GM12878 (cell line): Measurements from ENCODE around the gene ATP8B1. TPM values are rescaled to one million over a fixed set of nuclear protein-coding genes. Genes with fewer than 3 reads are reported as not detected.

Source experiments
- ATAC-seq: fragments of 200-7000 bp; cut with Tn5 transposase; 3 replicates; pipeline ENCODE4 v1.9.1; 2020; ENCODE audit warnings: mild to moderate bottlenecking, moderate library complexity
- BruUV-seq: library from RNA; stranded (reverse); fragments of 400-500 nt; replicated peaks from 2 replicates; lab custom pipeline; 2021; lab: Mats Ljungman, UMichigan
- CTCF ChIA-PET: fragments of 300-600 bp; sonication (Branson Sonifier 250); formaldehyde crosslinking; extraction: SDS; loops from one replicate; lab custom pipeline; 2021; ENCODE audit warnings: inconsistent platforms; lab: Yijun Ruan, JAX
- POLR2A ChIA-PET: fragments of 350-600 bp; formaldehyde crosslinking; extraction: SDS; loops from one replicate; lab custom pipeline; 2021; ENCODE audit warnings: inconsistent platforms; lab: Charles Lee
- RAD21 ChIA-PET: fragments of 300-600 bp; sonication (Branson Sonifier 250); formaldehyde crosslinking; loops from one replicate; lab custom pipeline; 2023; ENCODE audit warnings: antibody characterized with exemption; ENCODE audit not compliant: unreplicated experiment; lab: Charles Lee
- SMC1A ChIA-PET: fragments of 300-600 bp; sonication (Branson Sonifier 250); formaldehyde crosslinking; loops from one replicate; lab custom pipeline; 2023; ENCODE audit not compliant: unreplicated experiment, uncharacterized antibody; lab: Charles Lee
- DNase-seq: peaks from one replicate; pipeline ENCODE4 v3.0.0-alpha.2; 2011; ENCODE audit warnings: low read depth, low spot score
- FAIRE-seq: peaks from 3 replicates; lab custom pipeline; 2011; peaks lifted over from hg19 to GRCh38; lab: Jason Lieb, UNC
- H2AFZ ChIP-seq: 2 replicates; pipeline ENCODE4 v1.6.0; 2011; ENCODE audit warnings: low read depth, low read length, control low read depth; ENCODE audit not compliant: control insufficient read depth
- H3K27ac ChIP-seq: 2 replicates; pipeline ENCODE4 v1.5.1; 2011; ENCODE audit warnings: control low read depth; ENCODE audit not compliant: control insufficient read depth, insufficient read depth
- H3K27me3 ChIP-seq, 2 experiments: replicated peaks in 1 of 2; 2 replicates each; pipeline versions ENCODE4 v1.6.0 to v1.6.1; 2011; ENCODE audit warnings: low read length in 1 of 2; ENCODE audit not compliant: control insufficient read depth in 2 of 2, insufficient read depth in 2 of 2
- H3K36me3 ChIP-seq, 2 experiments: 2 replicates each; pipeline ENCODE4 v1.5.1; 2011; ENCODE audit warnings: low read length in 1 of 2; ENCODE audit not compliant: control insufficient read depth in 2 of 2, insufficient read depth in 2 of 2
- H3K4me1 ChIP-seq: 2 replicates; pipeline ENCODE4 v1.6.1; 2011; ENCODE audit warnings: mild to moderate bottlenecking, low read length, moderate library complexity, mixed read lengths; ENCODE audit not compliant: control insufficient read depth, insufficient read depth
- H3K4me2 ChIP-seq: 2 replicates; pipeline ENCODE4 v1.6.0; 2011; ENCODE audit warnings: control low read depth; ENCODE audit not compliant: control insufficient read depth, insufficient read depth
- H3K4me3 ChIP-seq: fragments of 200-600 bp; sonication (generic); 2 replicates; pipeline ENCODE4 v1.5.1; 2016
- H3K79me2 ChIP-seq: 2 replicates; pipeline ENCODE4 v1.6.0; 2011; ENCODE audit warnings: low read length; ENCODE audit not compliant: control insufficient read depth, insufficient read depth
- H3K9ac ChIP-seq: 2 replicates; pipeline ENCODE4 v1.8.0; 2011; ENCODE audit warnings: low read length, control low read depth, mixed read lengths; ENCODE audit not compliant: control insufficient read depth, insufficient read depth
- H3K9me3 ChIP-seq: replicated peaks from 3 replicates; pipeline ENCODE4 v1.5.1; 2011; ENCODE audit warnings: mild to moderate bottlenecking, low read length; ENCODE audit not compliant: control insufficient read depth, insufficient read depth
- H4K20me1 ChIP-seq: 2 replicates; pipeline ENCODE4 v1.6.0; 2011; ENCODE audit not compliant: control insufficient read depth, insufficient read depth
- ASH2L ChIP-seq: fragments of 300-600, 200-600 bp; sonication (generic); IDR thresholded peaks from 2 replicates; pipeline ENCODE4 v1.6.1; 2017; ENCODE audit warnings: low read depth, mild to moderate bottlenecking, borderline replicate concordance
- EZH2 ChIP-seq: IDR thresholded peaks from 2 replicates; pipeline ENCODE4 v1.6.1; 2012; ENCODE audit warnings: low read depth, mild to moderate bottlenecking, control low read depth, inconsistent platforms, low read length, borderline replicate concordance; ENCODE audit not compliant: control insufficient read depth
- FOXM1 ChIP-seq: IDR thresholded peaks from 2 replicates; pipeline ENCODE4 v1.6.1; 2012; ENCODE audit warnings: low read depth, mild to moderate bottlenecking, inconsistent platforms, low read length, moderate library complexity
- NR2C2 ChIP-seq: IDR thresholded peaks from 2 replicates; pipeline ENCODE4 v1.6.1; 2011; ENCODE audit warnings: borderline replicate concordance, low read depth; ENCODE audit not compliant: control insufficient read depth, insufficient read length
- RAD21 ChIP-seq: IDR thresholded peaks from 2 replicates; pipeline ENCODE4 v1.6.1; 2011; ENCODE audit warnings: mild to moderate bottlenecking, low read depth, low read length, moderate library complexity; ENCODE audit not compliant: insufficient read depth
- SMAD1 ChIP-seq: fragments of 450-650 bp; IDR thresholded peaks from 2 replicates; pipeline ENCODE4 v1.6.1; 2018; ENCODE audit warnings: mild to moderate bottlenecking, low read depth; ENCODE audit not compliant: partially characterized antibody
- SPI1 ChIP-seq: IDR thresholded peaks from 2 replicates; pipeline ENCODE4 v1.6.1; 2011; ENCODE audit warnings: low read depth, mild to moderate bottlenecking, low read length, moderate library complexity, borderline replicate concordance; ENCODE audit not compliant: insufficient read depth
- ZNF24 ChIP-seq: fragments of 450-650 bp; IDR thresholded peaks from 2 replicates; pipeline ENCODE4 v1.6.1; 2017; ENCODE audit warnings: antibody characterized with exemption, mild to moderate bottlenecking
- WGBS: methylation state at CpG from one replicate; pipeline ENCODE4 v1.1.6; 2016; ENCODE audit warnings: low lambda C conversion rate; ENCODE audit not compliant: insufficient replicate concordance, insufficient coverage; ENCODE audit errors: missing lambda C conversion rate; 5-methylcytosine and 5-hydroxymethylcytosine counted together
- in situ Hi-C: fragments of 300-500 bp; cut with MboI; formaldehyde crosslinking; loops from 9 replicates; pipeline ENCODE4 v1.14.3; 2018; ENCODE audit warnings: mixed read lengths
- intact Hi-C: fragments of 100-400 bp; cut with micrococcal nuclease; formaldehyde crosslinking; loops from one replicate; pipeline ENCODE4 v1.14.2; 2022; ENCODE audit not compliant: unreplicated experiment
- polyA plus RNA-seq, 11 experiments: library from polyadenylated mRNA; depleted of rRNA in 4 of 11; unstranded in 6 of 11; stranded (reverse) in 5 of 11; fragments of >200 nt; fragmentation: Nextera tagmentation in 4 of 11; fragmentation: Illumina TruSeq in 1 of 11; extraction: Ambion mirVana in 4 of 11; extraction: Trizol in 1 of 11; gene quantifications; 1 replicate in 1 of 11; 2 replicates in 10 of 11; pipeline versions ENCODE4 v1.2.1 to v1.2.3, GENCODE V29; 2011 to 2016; ENCODE audit warnings: inconsistent platforms in 2 of 11, missing spikeins in 2 of 11, low read depth in 1 of 11
- total RNA-seq, 4 experiments: library from RNA; depleted of rRNA in 3 of 4; stranded (reverse); fragments of >200 nt in 3 of 4; fragmentation: Illumina TruSeq in 1 of 4; extraction: Trizol in 1 of 4; gene quantifications; 2 replicates each; pipeline versions ENCODE4 v1.2.1 to v1.2.3, GENCODE V29; 2013 to 2021
- TF ChIP-seq, protein P1 (sequence below): fragments of 450-650 bp; formaldehyde crosslinking; IDR thresholded peaks from 2 replicates; pipeline ENCODE4 v1.4.0; 2022; ENCODE audit warnings: mild to moderate bottlenecking, moderate library complexity
- TF ChIP-seq, protein P2 (sequence below): fragments of 450-650 bp; IDR thresholded peaks from 2 replicates; pipeline ENCODE4 v1.6.1; 2017; ENCODE audit warnings: antibody characterized with exemption, mild to moderate bottlenecking, moderate library complexity

The ATP8B1 gene
- total and polyA plus RNA-seq, 10 of the 15 experiments (the other 5 are each of a cell fraction or from before 2014, with no cell fraction given): 0.03 to 0.37 (median 0.11) TPM

GRCh38 chr18:57789090-57789489 lies 14.0 kb downstream of the ATP8B1 start:
- H3K9ac ChIP-seq: no peak overlapping the region
- intact Hi-C loops: no loop called here

DNA sequence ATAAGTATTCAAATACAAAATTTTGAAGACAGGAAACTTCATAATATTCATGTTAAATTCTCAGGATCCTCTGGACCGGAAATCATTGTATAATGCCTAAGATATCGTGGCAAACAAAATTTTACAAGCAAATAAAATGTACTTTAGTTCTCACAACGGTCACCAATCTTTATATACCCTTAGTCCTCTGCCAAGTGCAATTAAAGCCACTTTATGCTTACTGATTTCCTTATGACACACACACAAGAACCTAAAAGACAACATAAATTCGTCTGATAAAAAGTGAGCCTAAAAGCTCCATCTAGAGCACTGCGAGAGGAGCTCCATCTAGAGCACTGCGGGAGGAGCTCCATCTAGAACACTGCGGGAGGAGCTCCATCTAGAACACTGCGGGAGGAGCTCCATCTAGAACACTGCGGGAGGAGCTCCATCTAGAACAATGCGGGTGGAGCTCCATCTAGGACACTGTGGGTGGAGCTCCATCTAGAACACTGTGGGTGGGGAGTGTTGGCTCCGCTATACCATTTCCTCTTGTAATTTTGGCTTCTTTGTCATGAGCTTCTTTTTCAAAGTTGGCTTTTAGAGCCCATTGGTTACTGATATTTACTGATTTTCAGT lies 15.9 kb downstream of the ATP8B1 start:
- in situ Hi-C loops (no loop called here), intact Hi-C loops (no loop called here)
- H3K27me3 ChIP-seq: no peaks in the 10 kb centered on the region
- no peak overlapping the region for H3K9ac ChIP-seq
- ChIA-PET CTCF (no interaction called here), SMC1A (interaction anchor here (0.5 to 2.6 kb wide), 4 partner anchors 10 to 654 kb away, joined by 3 to 6 read pairs (median 4); no protein-coding TSS in a partner anchor), RAD21 (no interaction called here), POLR2A (interaction anchor here (0.6 kb wide), 1 partner anchor 42 kb away, joined by 3 read pairs; no protein-coding TSS in a partner anchor)
- 58% methylated on average over 11 of the region's 11 CpGs for WGBS
- DNase-seq (no peak), FAIRE-seq (no peak), ATAC-seq (no peak)
- H4K20me1 ChIP-seq: no peaks in the 10 kb centered on the region
- no peak overlapping the region for H3K4me3 ChIP-seq
- no peaks in the 10 kb centered on the region for H3K9me3 ChIP-seq
- H3K36me3 ChIP-seq: no peaks in the 10 kb centered on the region
- H3K4me1 ChIP-seq: no peaks in the 10 kb centered on the region
- H2AFZ ChIP-seq: no peak overlapping the region
- no TSS peak for BruUV-seq
- H3K79me2 ChIP-seq: no peaks in the 10 kb centered on the region
- no peak overlapping the region for H3K4me2 ChIP-seq
- no peak overlapping the region for H3K27ac ChIP-seq
- TF ChIP-seq ASH2L (no peak), NR2C2 (no peak), SMAD1 (no peak), SPI1 (no peak)
- TF ChIP-seq, protein P1, sequence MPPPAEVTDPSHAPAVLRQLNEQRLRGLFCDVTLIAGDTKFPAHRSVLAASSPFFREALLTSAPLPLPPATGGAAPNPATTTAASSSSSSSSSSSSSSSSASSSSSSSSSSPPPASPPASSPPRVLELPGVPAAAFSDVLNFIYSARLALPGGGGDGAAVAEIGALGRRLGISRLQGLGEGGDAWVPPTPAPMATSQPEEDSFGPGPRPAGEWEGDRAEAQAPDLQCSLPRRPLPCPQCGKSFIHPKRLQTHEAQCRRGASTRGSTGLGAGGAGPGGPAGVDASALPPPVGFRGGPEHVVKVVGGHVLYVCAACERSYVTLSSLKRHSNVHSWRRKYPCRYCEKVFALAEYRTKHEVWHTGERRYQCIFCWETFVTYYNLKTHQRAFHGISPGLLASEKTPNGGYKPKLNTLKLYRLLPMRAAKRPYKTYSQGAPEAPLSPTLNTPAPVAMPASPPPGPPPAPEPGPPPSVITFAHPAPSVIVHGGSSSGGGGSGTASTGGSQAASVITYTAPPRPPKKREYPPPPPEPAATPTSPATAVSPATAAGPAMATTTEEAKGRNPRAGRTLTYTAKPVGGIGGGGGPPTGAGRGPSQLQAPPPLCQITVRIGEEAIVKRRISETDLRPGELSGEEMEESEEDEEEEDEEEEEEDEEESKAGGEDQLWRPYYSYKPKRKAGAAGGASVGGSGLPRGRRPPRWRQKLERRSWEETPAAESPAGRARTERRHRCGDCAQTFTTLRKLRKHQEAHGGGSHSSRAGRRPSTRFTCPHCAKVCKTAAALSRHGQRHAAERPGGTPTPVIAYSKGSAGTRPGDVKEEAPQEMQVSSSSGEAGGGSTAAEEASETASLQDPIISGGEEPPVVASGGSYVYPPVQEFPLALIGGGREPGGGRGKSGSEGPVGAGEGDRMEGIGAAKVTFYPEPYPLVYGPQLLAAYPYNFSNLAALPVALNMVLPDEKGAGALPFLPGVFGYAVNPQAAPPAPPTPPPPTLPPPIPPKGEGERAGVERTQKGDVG: no peak
- TF ChIP-seq, protein P2, sequence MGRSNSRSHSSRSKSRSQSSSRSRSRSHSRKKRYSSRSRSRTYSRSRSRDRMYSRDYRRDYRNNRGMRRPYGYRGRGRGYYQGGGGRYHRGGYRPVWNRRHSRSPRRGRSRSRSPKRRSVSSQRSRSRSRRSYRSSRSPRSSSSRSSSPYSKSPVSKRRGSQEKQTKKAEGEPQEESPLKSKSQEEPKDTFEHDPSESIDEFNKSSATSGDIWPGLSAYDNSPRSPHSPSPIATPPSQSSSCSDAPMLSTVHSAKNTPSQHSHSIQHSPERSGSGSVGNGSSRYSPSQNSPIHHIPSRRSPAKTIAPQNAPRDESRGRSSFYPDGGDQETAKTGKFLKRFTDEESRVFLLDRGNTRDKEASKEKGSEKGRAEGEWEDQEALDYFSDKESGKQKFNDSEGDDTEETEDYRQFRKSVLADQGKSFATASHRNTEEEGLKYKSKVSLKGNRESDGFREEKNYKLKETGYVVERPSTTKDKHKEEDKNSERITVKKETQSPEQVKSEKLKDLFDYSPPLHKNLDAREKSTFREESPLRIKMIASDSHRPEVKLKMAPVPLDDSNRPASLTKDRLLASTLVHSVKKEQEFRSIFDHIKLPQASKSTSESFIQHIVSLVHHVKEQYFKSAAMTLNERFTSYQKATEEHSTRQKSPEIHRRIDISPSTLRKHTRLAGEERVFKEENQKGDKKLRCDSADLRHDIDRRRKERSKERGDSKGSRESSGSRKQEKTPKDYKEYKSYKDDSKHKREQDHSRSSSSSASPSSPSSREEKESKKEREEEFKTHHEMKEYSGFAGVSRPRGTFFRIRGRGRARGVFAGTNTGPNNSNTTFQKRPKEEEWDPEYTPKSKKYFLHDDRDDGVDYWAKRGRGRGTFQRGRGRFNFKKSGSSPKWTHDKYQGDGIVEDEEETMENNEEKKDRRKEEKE: no peak

More at GRCh38 chr18:57789090-57789489, 14.0 kb downstream of the ATP8B1 start:
- Histone ChIP-seq H4K20me1 (no peaks in the 10 kb centered on the region), H3K79me2 (no peaks in the 10 kb centered on the region), H3K4me1 (no peaks in the 10 kb centered on the region), H3K4me2 (no peak overlapping the region), H3K27ac (no peak overlapping the region), H3K27me3 (no peaks in the 10 kb centered on the region), H3K4me3 (no peak overlapping the region), H3K9me3 (no peaks in the 10 kb centered on the region), H3K36me3 (no peaks in the 10 kb centered on the region), H2AFZ (no peak overlapping the region)
- no peak for ATAC-seq
- WGBS: 35% methylated on average over 6 of the region's 6 CpGs
- CTCF ChIA-PET: no interaction called here
- no peak for DNase-seq
- POLR2A ChIA-PET: no interaction called here
- in situ Hi-C loops: no loop called here
- no peak for FAIRE-seq
- SMC1A ChIA-PET: interaction anchor here (2.0 kb wide), 1 partner anchor 8 kb away, joined by 6 read pairs; no protein-coding TSS in a partner anchor
- RAD21 ChIA-PET: no interaction called here
- no TSS peak for BruUV-seq
- no peak for TF ChIP-seq FOXM1
- no peak for TF ChIP-seq RAD21
- no peak for TF ChIP-seq EZH2
- no peak for TF ChIP-seq ZNF24
- TF ChIP-seq, all 136 proteins: peak for 0
